Measurements from ENCODE around the gene GBA2. TPM values are rescaled to one million over a fixed set of nuclear protein-coding genes. Genes with fewer than 3 reads are reported as not detected.

Gene GBA2
- total RNA-seq, 4 donors from 2014 or later, result 53.7 to 83.3 (median 65.0) TPM

DNA sequence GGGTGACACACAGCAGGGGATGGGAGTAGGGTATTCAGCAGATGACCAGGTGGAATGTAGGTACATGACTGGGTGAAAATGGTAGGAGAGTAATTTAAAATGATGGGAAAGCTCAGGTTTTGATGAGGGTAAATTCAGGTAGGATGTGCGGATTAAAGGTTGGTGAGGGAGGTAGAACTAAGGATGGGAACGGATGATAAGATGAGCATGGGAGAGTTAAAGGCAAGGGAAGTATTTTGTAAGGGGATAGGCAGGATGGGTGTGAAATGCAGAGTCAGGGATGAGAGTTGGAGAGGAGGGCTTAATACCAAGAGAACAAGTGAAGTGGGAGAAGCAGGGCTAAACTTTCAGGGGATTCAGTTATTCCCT, 18.6 kb downstream of the GBA2 start:
- intact Hi-C loops (cut with DNase I; ENCODE audit: low total_unique reads), result no loop called here
- no peak for DNase-seq (ENCODE audit: low spot score in 2 of 2)
- H3K4me3 ChIP-seq (ENCODE audit: low read depth, poor library complexity, severe bottlenecking), result no peak overlapping the region
- TF ChIP-seq POLR2A (IDR thresholded peaks at IDR 0.05), result no peak
- TF ChIP-seq, protein P1, sequence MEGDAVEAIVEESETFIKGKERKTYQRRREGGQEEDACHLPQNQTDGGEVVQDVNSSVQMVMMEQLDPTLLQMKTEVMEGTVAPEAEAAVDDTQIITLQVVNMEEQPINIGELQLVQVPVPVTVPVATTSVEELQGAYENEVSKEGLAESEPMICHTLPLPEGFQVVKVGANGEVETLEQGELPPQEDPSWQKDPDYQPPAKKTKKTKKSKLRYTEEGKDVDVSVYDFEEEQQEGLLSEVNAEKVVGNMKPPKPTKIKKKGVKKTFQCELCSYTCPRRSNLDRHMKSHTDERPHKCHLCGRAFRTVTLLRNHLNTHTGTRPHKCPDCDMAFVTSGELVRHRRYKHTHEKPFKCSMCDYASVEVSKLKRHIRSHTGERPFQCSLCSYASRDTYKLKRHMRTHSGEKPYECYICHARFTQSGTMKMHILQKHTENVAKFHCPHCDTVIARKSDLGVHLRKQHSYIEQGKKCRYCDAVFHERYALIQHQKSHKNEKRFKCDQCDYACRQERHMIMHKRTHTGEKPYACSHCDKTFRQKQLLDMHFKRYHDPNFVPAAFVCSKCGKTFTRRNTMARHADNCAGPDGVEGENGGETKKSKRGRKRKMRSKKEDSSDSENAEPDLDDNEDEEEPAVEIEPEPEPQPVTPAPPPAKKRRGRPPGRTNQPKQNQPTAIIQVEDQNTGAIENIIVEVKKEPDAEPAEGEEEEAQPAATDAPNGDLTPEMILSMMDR (IDR thresholded peaks at IDR 0.05), result no peak
- WGBS, 2 donors, result 74 to 85% methylated on average over 2 of the region's 2 CpGs

DNA sequence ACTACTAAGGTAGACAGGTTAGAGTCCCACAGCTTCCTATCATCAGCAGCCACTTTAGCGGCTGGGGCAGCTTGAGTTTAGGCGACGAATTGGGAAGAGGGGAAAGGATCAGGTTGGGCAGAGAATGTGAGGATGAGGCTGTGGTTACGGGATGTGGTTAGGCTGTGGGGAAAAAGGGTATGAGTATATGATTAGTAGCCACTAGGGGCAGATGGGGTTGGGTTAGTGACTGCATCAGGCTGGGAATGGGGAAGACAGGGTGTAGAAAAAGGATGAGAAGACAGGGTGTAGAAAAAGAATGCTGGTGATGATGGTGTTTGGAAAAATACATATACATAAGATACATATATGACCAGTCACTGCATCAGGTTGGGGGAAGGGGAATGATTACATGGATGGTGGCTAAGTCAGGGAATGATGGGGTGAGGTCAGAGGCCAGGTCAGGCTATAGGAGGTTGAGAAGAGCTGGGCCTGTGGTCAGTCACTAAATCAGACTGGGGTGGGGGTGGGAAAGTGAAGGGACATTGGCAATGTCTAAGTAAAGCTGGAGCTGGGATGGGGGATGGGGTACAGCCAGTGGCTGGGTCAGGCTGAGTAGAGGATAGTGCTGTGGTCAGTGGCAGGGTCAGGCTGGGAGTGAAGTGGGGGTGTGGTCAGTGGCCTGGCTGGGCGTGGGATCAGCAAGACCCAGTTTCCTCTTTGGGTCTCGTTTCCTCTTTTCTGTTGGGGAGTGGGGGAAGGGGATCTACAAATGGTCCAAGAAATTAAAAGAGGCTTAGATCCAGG, 19.1 kb downstream of the GBA2 start:
- 28 to 31% methylated on average over 6 of the region's 6 CpGs for whole genome bisulfite sequencing, 2 donors
- peak in 1 of 2 donors; percentile 49 for DNase-seq (ENCODE audit: low spot score in 2 of 2)

DNA sequence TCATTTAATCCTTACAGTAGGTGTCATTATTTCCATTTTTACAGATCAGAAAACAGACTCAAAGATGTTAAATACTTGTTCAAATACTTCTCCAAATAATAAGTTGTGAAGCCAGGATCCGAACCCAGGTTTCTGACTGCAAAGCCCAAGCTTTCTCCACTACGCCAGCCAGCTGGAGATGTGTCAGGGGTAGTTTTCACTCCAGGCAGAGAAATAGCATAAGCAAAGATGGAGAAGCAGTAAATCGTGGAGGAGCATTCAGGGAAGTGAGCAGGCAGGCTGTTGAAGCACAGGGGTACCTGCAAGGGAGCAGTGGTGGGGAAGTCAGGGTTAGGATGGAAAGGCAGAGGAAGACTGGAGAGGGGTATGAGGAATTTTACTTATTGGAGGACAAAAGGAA, 19.9 kb downstream of the GBA2 start:
- WGBS, 2 donors, result 61 to 78% methylated on average over 3 of the region's 3 CpGs
- intact Hi-C loops (cut with DNase I; ENCODE audit: low total_unique reads), result loop anchor here (10.0 kb wide), 1 partner anchor 54 kb away; the partner anchor contains the start of gene CA9
- TF ChIP-seq, protein P1 (IDR thresholded peaks at IDR 0.05), result no peak
- TF ChIP-seq POLR2A (IDR thresholded peaks at IDR 0.05), result no peak
- no peak overlapping the region for H3K4me3 ChIP-seq (ENCODE audit: low read depth, poor library complexity, severe bottlenecking)
- DNase-seq (ENCODE audit: low spot score in 2 of 2), result no peak

More for the DNA sequence above, 19.1 kb downstream of the GBA2 start:
- TF ChIP-seq POLR2A (IDR thresholded peaks at IDR 0.05), result no peak
- TF ChIP-seq, protein P1 (IDR thresholded peaks at IDR 0.05), result no peak
- H3K4me3 ChIP-seq (ENCODE audit: low read depth, poor library complexity, severe bottlenecking), result no peak overlapping the region
- intact Hi-C loops (cut with DNase I; ENCODE audit: low total_unique reads), result loop anchor here (10.0 kb wide), 1 partner anchor 55 kb away; the partner anchor contains the start of gene CA9

DNA sequence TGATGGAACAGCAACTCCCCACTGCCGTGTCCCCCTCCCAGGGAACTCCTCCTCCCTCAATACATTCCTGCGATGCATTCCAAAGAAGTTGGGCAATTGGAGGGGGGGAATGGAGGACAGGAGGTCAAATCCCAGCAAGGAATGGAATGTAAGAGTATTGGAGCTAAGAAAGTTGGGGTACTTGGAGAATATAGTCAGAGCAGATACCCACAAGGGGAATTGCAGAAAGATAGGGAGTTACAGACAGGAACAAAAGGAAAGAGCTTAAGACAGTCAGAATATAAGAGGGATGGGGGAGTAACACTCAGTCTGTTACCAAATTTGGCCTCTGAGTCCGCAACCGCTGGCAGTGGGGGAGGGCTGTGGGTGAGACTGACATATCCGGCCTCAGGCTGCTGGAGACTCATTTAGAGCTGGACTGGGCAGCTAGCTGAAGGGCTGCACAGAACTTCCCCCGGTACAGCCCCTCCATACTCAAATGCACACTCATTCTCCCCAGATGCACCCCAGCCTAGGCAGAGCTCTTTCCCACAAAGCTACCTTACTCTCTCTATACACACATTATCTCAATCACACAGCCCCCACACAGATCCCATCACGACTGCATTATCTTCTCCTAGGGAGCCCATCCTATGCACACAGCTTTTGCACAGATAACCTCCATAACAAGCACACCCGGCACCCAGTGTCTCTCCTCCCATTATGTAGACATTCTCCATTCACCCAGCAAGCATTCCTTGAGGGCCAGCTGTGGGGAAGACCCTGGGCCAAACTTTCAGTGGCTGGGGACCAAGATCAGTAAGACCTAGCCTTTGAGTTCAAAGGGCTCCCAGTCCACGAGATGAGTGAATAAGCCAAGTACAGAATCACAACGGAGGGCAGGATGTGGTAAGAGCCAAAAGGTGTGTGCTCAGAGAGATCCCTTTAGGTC, 20.7 kb downstream of the GBA2 start:
- H3K4me3 ChIP-seq (ENCODE audit: low read depth, poor library complexity, severe bottlenecking), result no peak overlapping the region
- intact Hi-C loops (cut with DNase I; ENCODE audit: low total_unique reads), result loop anchor here (10.0 kb wide), 1 partner anchor 54 kb away; the partner anchor contains the start of gene CA9
- TF ChIP-seq, protein P1 (IDR thresholded peaks at IDR 0.05), result no peak
- TF ChIP-seq POLR2A (IDR thresholded peaks at IDR 0.05), result no peak
- peak; percentile 67 to 91 for DNase-seq (ENCODE audit: low spot score in 2 of 2)
- WGBS, 2 donors, result 21 to 26% methylated on average over 10 of the region's 10 CpGs

DNA sequence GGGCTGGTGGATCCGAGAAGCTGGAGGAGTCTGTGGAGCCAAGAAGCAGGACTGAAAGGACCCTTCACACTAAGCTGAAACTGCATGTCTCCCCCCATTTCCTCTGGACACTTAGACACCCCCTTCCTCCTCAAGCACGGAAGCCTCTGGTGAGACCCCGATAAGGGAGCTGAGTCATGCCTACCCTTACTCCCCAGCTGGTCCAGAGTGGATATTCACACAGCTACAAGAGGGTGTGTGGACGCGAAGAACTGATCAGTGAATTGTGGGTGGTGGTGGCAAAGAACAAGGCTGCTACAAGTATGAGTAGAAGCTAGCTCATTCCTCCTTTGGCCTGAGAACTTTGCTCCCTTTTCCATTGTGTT, 21.4 kb downstream of the GBA2 start:
- TF ChIP-seq, protein P1 (IDR thresholded peaks at IDR 0.05), result no peak
- TF ChIP-seq POLR2A (IDR thresholded peaks at IDR 0.05), result no peak
- no peak overlapping the region for H3K4me3 ChIP-seq (ENCODE audit: low read depth, poor library complexity, severe bottlenecking)
- no peak for DNase-seq (ENCODE audit: low spot score in 2 of 2)
- 56 to 61% methylated on average over 5 of the region's 5 CpGs for WGBS, 2 donors
- intact Hi-C loops (cut with DNase I; ENCODE audit: low total_unique reads), result loop anchor here (10.0 kb wide), 1 partner anchor 53 kb away; the partner anchor contains the start of gene CA9
